Measurements from ENCODE around the gene RELL2.
"Not testable (repeated sequence)": the region's sequence is repeated elsewhere in the genome, so short reads cannot be mapped to it uniquely, and the experiment has no call there.

RELL2 gene

GRCh38 chr5:141608046-141608445 is 28.8 kb upstream of the RELL2 start:
- Histone ChIP-seq H3K9me2 (replicated peaks; ENCODE audit: insufficient read depth, low read length) (no peaks in the 10 kb centered on the region), H3K36me3 (replicated peaks; ENCODE audit: insufficient read depth, low read length) (no peaks in the 10 kb centered on the region), H3K4me3 (ENCODE audit: low read length) (no peak overlapping the region), H3K27me3 (replicated peaks; ENCODE audit: insufficient read depth, low read length) (no peaks in the 10 kb centered on the region), H3K79me2 (ENCODE audit: low read length) (peaks cover 92% of the 10 kb centered on the region), H3K4me1 (ENCODE audit: low read length) (peaks cover 36% of the 10 kb centered on the region), H3F3A (ENCODE audit: insufficient read depth, low read length) (peaks cover 22% of the 10 kb centered on the region), H3K4me2 (ENCODE audit: low read depth, low read length) (no peak overlapping the region), H2AFZ (ENCODE audit: low read length) (no peak overlapping the region), H3K9me3 (replicated peaks; ENCODE audit: insufficient read depth, low read length) (no peaks in the 10 kb centered on the region), H4K20me1 (ENCODE audit: insufficient read depth, low read length) (no peaks in the 10 kb centered on the region), H3K27ac (ENCODE audit: low read length) (no peak overlapping the region), H3K9ac (ENCODE audit: low read length) (no peak overlapping the region)
- TF ChIP-seq CTCF (IDR thresholded peaks at IDR 0.05; ENCODE audit: low read length) (no peak), EZH2 (optimal IDR thresholded peaks at IDR 0.05; ENCODE audit: low read depth, low read length) (no peak), EZH2phosphoT487 (IDR thresholded peaks at IDR 0.05; ENCODE audit: low read length) (no peak)
- DNase-seq: no peak

GRCh38 chr5:141608557-141608956 is 28.2 kb upstream of the RELL2 start:
- Histone ChIP-seq H3K4me1 (ENCODE audit: low read length) (peaks cover 36% of the 10 kb centered on the region), H3K4me3 (ENCODE audit: low read length) (no peak overlapping the region), H3K4me2 (ENCODE audit: low read depth, low read length) (no peak overlapping the region), H3K9me2 (replicated peaks; ENCODE audit: insufficient read depth, low read length) (no peaks in the 10 kb centered on the region), H4K20me1 (ENCODE audit: insufficient read depth, low read length) (no peaks in the 10 kb centered on the region), H3K9ac (ENCODE audit: low read length) (no peak overlapping the region), H3K79me2 (ENCODE audit: low read length) (peaks cover 92% of the 10 kb centered on the region), H3K9me3 (replicated peaks; ENCODE audit: insufficient read depth, low read length) (no peaks in the 10 kb centered on the region), H3K27ac (ENCODE audit: low read length) (no peak overlapping the region), H2AFZ (ENCODE audit: low read length) (no peak overlapping the region), H3K36me3 (replicated peaks; ENCODE audit: insufficient read depth, low read length) (no peaks in the 10 kb centered on the region), H3K27me3 (replicated peaks; ENCODE audit: insufficient read depth, low read length) (no peaks in the 10 kb centered on the region), H3F3A (ENCODE audit: insufficient read depth, low read length) (peaks cover 22% of the 10 kb centered on the region)
- no peak for DNase-seq
- TF ChIP-seq EZH2 (optimal IDR thresholded peaks at IDR 0.05; ENCODE audit: low read depth, low read length) (no peak), CTCF (IDR thresholded peaks at IDR 0.05; ENCODE audit: low read length) (no peak), EZH2phosphoT487 (IDR thresholded peaks at IDR 0.05; ENCODE audit: low read length) (no peak)

- Histone ChIP-seq H3K4me3 (ENCODE audit: low read length) (no peak overlapping the region), H3K9ac (ENCODE audit: low read length) (no peak overlapping the region), H3K9me2 (replicated peaks; ENCODE audit: insufficient read depth, low read length) (no peaks in the 10 kb centered on the region), H2AFZ (ENCODE audit: low read length) (no peak overlapping the region), H3F3A (ENCODE audit: insufficient read depth, low read length) (peaks cover 22% of the 10 kb centered on the region), H3K27me3 (replicated peaks; ENCODE audit: insufficient read depth, low read length) (no peaks in the 10 kb centered on the region), H3K79me2 (ENCODE audit: low read length) (peaks cover 92% of the 10 kb centered on the region), H4K20me1 (ENCODE audit: insufficient read depth, low read length) (no peaks in the 10 kb centered on the region; the same call in 1 of the 2 replicates), H3K36me3 (replicated peaks; ENCODE audit: insufficient read depth, low read length) (no peaks in the 10 kb centered on the region), H3K4me2 (ENCODE audit: low read depth, low read length) (no peak overlapping the region), H3K4me1 (ENCODE audit: low read length) (peaks cover 31% of the 10 kb centered on the region), H3K9me3 (replicated peaks; ENCODE audit: insufficient read depth, low read length) (no peaks in the 10 kb centered on the region), H3K27ac (ENCODE audit: low read length) (no peak overlapping the region)
- TF ChIP-seq CTCF (IDR thresholded peaks at IDR 0.05; ENCODE audit: low read length): no peak
- TF ChIP-seq EZH2phosphoT487 (IDR thresholded peaks at IDR 0.05; ENCODE audit: low read length): no peak
- TF ChIP-seq EZH2 (optimal IDR thresholded peaks at IDR 0.05; ENCODE audit: low read depth, low read length): no peak
- DNase-seq: no peak
Observed at GRCh38 chr5:141609044-141609443, 27.8 kb upstream of the RELL2 start.

- H3K4me2 ChIP-seq (ENCODE audit: low read depth, low read length); H3K9ac ChIP-seq (ENCODE audit: low read length): not testable (repeated sequence)
- H3K4me1 ChIP-seq (ENCODE audit: low read length): peaks cover 22% of the 10 kb centered on the region
Observed at GRCh38 chr5:141609921-141610320, 26.9 kb upstream of the RELL2 start.

More at GRCh38 chr5:141609921-141610320, 26.9 kb upstream of the RELL2 start:
- peaks cover 92% of the 10 kb centered on the region for H3K79me2 ChIP-seq (ENCODE audit: low read length)
- DNase-seq; H3K4me3 ChIP-seq (ENCODE audit: low read length); H3K9me2 ChIP-seq (replicated peaks; ENCODE audit: insufficient read depth, low read length); H4K20me1 ChIP-seq (ENCODE audit: insufficient read depth, low read length); H3K36me3 ChIP-seq (replicated peaks; ENCODE audit: insufficient read depth, low read length); H3K27ac ChIP-seq (ENCODE audit: low read length); H3K27me3 ChIP-seq (replicated peaks; ENCODE audit: insufficient read depth, low read length); H3K9me3 ChIP-seq (replicated peaks; ENCODE audit: insufficient read depth, low read length); H2AFZ ChIP-seq (ENCODE audit: low read length): not testable (repeated sequence)
- H3F3A ChIP-seq (ENCODE audit: insufficient read depth, low read length): peaks cover 22% of the 10 kb centered on the region

Data from MM.1S (cell line).